DMS114 treated with DMSO at 0.1 percent for 48 hours (cell line): ENCODE data around the gene CNTLN.
"Not testable (repeated sequence)": the region's sequence is repeated elsewhere in the genome, so short reads cannot be mapped to it uniquely, and the experiment has no call there.

Source experiments
- DNase-seq: peaks from one replicate; lab custom pipeline; 2025; ENCODE audit not compliant: unreplicated experiment; lab: John Stamatoyannopoulos, UW

The CNTLN gene

GRCh38 chr9:17486396-17486795 is 351.6 kb downstream of the CNTLN start:
- DNase-seq, result no peak

DNA sequence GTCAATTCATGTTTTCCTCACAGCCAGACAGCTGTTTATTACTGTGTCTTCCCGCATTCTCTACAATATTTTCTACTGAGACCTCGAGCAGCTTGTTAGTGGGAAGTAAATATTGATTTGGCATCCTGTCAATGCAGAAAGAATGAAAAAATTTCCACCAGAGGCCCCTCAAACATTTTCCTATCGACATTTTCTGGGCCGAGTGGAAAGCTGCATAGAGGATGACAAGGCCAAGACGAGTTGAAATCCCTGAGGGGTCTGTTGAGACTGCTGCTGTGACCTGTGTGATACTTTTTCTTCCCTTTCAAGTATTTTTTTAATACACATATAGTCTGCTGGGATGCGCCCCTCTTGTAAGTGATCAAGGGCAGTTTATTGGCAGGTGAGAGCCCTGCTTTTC is 352.6 kb downstream of the CNTLN start:
- DNase-seq, result no peak

- no peak for DNase-seq
Measured at GRCh38 chr9:17488662-17489061, 353.8 kb downstream of the CNTLN start.

- no peak for DNase-seq
Measured at GRCh38 chr9:17490110-17490509, 355.3 kb downstream of the CNTLN start.

- no peak for DNase-seq
Measured at GRCh38 chr9:17491780-17492179, 356.9 kb downstream of the CNTLN start.

DNA sequence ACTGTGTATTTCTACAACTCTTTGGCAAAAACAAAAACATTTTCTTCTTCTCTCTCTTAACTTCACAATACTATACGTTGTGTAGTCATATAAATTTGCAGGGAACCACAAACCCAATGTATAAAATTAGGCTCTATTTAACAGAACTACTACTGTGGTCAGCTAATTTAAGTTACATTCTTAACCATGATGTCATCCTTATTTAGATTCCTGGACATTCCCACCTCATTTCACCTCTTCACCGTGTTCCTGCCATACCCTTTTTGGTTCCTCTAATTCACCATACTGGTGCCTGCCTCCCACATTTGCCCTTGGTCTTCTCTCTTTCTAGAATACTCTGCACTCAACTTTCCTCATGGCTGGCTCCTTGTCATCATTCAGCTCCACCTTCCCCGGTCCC is 368.4 kb downstream of the CNTLN start:
- DNase-seq, result no peak

GRCh38 chr9:17509151-17509550 is 374.3 kb downstream of the CNTLN start:
- no peak for DNase-seq

- DNase-seq, result no peak
Measured at GRCh38 chr9:17509701-17510100, 374.9 kb downstream of the CNTLN start.

GRCh38 chr9:17519761-17520160 is 384.9 kb downstream of the CNTLN start:
- no peak for DNase-seq

DNA sequence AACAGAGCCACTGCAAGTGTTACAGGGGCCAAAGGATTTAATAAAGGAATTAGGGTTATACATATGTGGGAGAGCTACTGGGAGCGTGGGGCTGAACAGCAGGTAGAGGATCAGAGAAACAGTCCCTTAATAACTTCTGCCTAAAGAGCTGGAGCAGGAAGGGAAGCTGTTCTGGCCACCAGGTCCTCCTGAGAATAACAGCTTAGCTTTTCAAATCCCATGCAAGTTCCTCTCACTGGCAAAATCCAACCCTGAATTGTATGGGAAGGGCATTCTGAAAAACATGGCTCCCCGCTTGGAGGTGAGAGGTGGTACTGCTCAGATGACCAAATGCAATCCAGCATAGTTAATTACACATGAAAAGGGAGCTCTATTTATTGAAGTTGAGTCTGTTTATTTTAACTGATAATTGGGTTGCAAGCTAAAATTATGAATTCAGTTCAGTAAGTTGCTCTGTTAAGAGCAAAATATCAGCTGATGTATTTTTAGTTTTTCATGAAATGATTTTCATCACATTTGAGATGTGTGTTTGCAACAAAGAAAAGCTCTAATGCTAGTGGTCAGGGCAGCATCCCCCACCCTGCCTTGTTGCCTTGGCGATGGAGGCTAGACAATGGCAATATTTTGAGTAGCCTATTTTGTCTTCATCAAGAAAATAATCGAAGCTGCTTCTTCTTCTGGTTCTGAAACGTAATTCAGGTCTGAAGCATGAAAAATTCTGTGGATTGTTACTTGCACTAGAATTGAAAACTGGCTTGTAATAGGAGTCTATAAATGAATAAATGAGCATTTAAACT is 385.6 kb downstream of the CNTLN start:
- no peak for DNase-seq

GRCh38 chr9:17521100-17521855 is 386.4 kb downstream of the CNTLN start:
- DNase-seq, result no peak

- DNase-seq, result not testable (repeated sequence)
Measured at GRCh38 chr9:17526726-17527125, 391.9 kb downstream of the CNTLN start.

GRCh38 chr9:17528859-17529258 is 394.0 kb downstream of the CNTLN start:
- DNase-seq, result no peak

GRCh38 chr9:17531642-17532254 is 396.9 kb downstream of the CNTLN start:
- peak; percentile 22 for DNase-seq

GRCh38 chr9:17532461-17532860 is 397.6 kb downstream of the CNTLN start:
- no peak for DNase-seq

DNA sequence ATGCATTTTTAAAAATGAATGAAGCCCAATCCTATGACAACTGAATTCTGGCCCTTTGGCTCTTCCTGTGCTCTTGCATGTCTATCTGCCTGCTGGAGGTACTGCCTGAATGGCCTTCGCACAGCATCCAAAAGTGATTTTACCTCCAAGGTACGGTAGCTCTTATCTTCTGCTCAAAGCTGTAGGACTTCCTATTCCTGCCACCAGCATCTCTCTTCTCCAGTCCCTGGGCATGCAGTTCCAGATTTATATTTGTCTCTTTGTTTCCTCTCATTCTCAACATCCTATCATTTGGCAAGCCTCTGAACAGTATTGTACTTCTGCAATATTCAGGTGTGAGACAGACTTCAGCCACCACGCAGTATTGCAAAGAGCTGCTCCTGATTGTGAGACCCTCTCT is 400.3 kb downstream of the CNTLN start:
- DNase-seq, result no peak

DNA sequence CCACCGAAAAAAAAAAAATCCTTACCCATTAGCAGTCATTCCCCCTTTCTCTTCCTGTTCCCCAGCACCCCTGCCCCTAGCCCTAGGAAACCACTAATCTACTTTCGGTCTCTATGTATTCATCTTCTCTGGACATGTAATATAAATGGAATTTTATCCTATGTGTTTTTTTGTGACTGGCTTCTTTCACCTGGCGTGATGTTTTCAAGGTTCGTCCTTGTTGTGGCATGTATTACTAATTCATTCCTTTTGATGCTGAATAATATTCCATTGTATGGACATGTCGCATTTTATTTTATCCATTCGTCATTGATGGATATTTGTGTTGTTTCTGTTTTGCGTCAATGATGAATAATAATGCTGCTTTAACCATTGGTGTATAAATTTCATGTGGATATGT is 401.2 kb downstream of the CNTLN start:
- DNase-seq, result no peak

DNA sequence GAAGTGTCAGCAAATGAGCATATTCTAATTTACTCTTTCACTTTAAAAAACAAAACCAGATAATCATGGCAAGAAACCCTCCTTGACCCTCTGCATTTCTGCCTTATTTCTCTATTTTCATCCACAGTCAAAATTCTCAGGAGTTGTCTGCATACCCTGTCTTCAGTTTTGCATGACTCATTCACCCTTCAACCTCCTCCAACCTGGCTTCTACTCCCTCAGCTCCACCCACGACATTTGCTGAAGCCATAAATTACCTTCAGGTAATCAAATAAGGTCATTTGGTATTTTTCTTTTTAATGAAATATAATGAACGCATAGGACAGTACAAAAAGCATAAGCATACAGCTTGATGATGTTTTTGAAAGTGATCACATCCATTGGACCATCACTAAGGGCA is 416.2 kb downstream of the CNTLN start:
- DNase-seq, result no peak
